Activated naive CD8-positive, alpha-beta T cell treated with anti-CD3 and anti-CD28 coated beads for 36 hours (primary cell): ENCODE measurements around the gene SLC4A2. TPM values are rescaled to one million over a fixed set of nuclear protein-coding genes. Genes with fewer than 3 reads are reported as not detected.

Experiments used
- DNase-seq: peaks from one replicate; pipeline ENCODE4 v3.0.0; 2021
- H3K27ac Mint-ChIP-seq: one replicate; pipeline ENCODE4 v1.8.0; 2022; ENCODE audit warnings: mild to moderate bottlenecking, moderate library complexity, mixed read lengths
- H3K27me3 Mint-ChIP-seq: one replicate; pipeline ENCODE4 v1.8.0; 2022; ENCODE audit warnings: mild to moderate bottlenecking, mixed read lengths
- H3K36me3 Mint-ChIP-seq: one replicate; pipeline ENCODE4 v1.8.0; 2021; ENCODE audit warnings: mild to moderate bottlenecking, mixed read lengths
- H3K4me1 Mint-ChIP-seq: one replicate; pipeline ENCODE4 v1.8.0; 2021; ENCODE audit warnings: mixed read lengths
- H3K4me3 Mint-ChIP-seq: one replicate; pipeline ENCODE4 v1.8.0; 2022; ENCODE audit warnings: mild to moderate bottlenecking, moderate library complexity, mixed read lengths
- H3K9me3 Mint-ChIP-seq: one replicate; pipeline ENCODE4 v1.8.0; 2022; ENCODE audit warnings: mixed read lengths
- total RNA-seq, 2 experiments: library from RNA; stranded (reverse); gene quantifications; one replicate each; pipeline ENCODE4 v1.2.3, GENCODE V29; 2021

Gene SLC4A2
- total RNA-seq, 2 experiments from 2014 or later = 66.5 to 69.1 TPM

- no peak for DNase-seq
- Mint-ChIP-seq H3K27me3 (no peaks in the 10 kb centered on the region), H3K9me3 (no peaks in the 10 kb centered on the region), H3K36me3 (peaks cover 10% of the 10 kb centered on the region), H3K4me1 (peaks cover 31% of the 10 kb centered on the region), H3K4me3 (peak overlapping the region; percentile 94), H3K27ac (no peak overlapping the region)
These were observed 2.1 kb downstream of the SLC4A2 start for GRCh38 chr7:151061213-151062110.

- no peaks in the 10 kb centered on the region for H3K27me3 Mint-ChIP-seq
- no peak for DNase-seq
- H3K4me1 Mint-ChIP-seq = peaks cover 26% of the 10 kb centered on the region
- no peaks in the 10 kb centered on the region for H3K9me3 Mint-ChIP-seq
- H3K36me3 Mint-ChIP-seq = peaks cover 10% of the 10 kb centered on the region
- H3K4me3 Mint-ChIP-seq = no peak overlapping the region
- no peak overlapping the region for H3K27ac Mint-ChIP-seq
These were observed 2.7 kb downstream of the SLC4A2 start for GRCh38 chr7:151062111-151062398.

DNA sequence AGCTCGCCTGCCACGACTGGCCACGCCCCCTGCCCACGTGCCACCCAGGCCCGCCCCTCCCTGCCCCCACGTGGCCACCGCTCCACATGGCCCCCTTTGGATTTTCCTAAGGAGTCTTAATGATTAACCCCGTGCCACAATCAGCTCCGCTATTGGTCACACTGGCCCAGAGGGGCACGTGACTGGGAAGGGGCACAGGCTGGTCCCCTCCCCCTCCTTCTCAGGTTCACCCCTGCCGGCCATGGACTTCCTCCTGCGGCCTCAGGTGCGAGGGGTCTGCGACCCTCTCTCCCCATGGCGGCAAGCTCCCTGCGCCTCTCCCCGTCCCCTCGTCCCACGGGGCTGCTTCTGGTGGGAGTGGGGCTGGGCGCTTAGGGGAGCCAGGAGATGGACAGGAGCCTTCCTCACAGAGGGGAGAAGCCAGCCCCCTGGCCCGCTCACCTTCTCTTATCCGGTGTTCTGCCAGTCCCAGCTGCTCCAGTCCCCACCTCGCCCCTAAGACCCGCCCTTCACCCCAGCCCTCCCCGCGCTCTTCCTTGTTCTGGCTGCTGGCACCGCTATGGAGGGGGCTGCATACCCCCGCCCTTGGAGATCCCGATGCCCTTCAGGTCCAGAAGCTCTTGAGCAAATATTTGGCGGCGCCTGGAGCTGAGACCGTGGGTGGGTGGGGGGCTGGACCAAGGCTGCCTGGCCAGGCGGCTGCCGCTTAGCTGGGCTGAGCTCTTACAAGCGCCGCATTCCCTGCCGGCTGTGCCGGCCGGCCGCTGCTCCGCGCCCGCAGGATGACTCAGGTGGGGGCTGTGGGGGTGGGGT, 3.2 kb downstream of the SLC4A2 start:
- no peak overlapping the region for H3K4me3 Mint-ChIP-seq
- H3K36me3 Mint-ChIP-seq = peaks cover 10% of the 10 kb centered on the region
- H3K9me3 Mint-ChIP-seq = no peaks in the 10 kb centered on the region
- no peak for DNase-seq
- no peaks in the 10 kb centered on the region for H3K27me3 Mint-ChIP-seq
- peaks cover 21% of the 10 kb centered on the region for H3K4me1 Mint-ChIP-seq
- no peak overlapping the region for H3K27ac Mint-ChIP-seq

DNA sequence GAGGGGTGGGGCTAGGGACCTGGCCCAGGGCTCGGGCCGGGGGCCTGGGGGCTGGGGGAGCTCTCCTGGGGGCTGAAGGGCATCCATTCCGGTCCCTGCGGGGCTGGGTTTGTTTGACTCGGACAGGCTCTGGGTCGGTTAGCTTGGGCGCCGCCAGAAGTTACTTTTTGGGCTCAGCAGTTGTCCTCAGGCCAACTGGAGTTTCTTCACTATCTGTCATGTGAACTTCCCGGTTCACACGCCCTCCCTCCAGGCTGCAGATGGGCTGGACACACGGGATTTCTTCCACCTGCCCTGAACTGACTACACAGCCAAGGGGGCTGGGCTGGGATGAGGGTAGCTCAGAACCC, 3.8 kb downstream of the SLC4A2 start:
- no peaks in the 10 kb centered on the region for H3K9me3 Mint-ChIP-seq
- H3K27me3 Mint-ChIP-seq = no peaks in the 10 kb centered on the region
- H3K27ac Mint-ChIP-seq = no peak overlapping the region
- DNase-seq = no peak
- peaks cover 10% of the 10 kb centered on the region for H3K36me3 Mint-ChIP-seq
- H3K4me1 Mint-ChIP-seq = peaks cover 21% of the 10 kb centered on the region
- H3K4me3 Mint-ChIP-seq = no peak overlapping the region

DNA sequence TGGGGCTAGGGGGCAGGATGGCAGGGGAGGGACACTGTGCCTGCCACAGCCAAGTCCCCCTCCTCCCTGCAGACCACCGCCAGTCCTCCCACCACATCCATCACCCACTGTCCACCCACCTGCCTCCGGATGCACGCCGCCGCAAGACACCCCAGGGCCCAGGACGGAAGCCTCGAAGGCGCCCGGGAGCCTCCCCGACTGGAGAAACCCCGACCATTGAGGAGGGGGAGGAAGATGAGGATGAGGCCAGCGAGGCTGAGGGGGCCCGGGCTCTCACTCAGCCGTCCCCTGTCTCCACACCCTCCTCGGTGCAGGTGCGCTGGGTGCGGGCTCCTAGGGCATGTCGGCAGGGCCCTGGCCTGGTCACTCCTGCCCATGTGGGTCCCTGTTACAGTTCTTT, 5.1 kb downstream of the SLC4A2 start:
- DNase-seq = no peak
- no peaks in the 10 kb centered on the region for H3K27me3 Mint-ChIP-seq
- peaks cover 12% of the 10 kb centered on the region for H3K4me1 Mint-ChIP-seq
- peaks cover 10% of the 10 kb centered on the region for H3K36me3 Mint-ChIP-seq
- no peak overlapping the region for H3K4me3 Mint-ChIP-seq
- H3K9me3 Mint-ChIP-seq = no peaks in the 10 kb centered on the region
- no peak overlapping the region for H3K27ac Mint-ChIP-seq

- Mint-ChIP-seq H3K4me3 (no peak overlapping the region), H3K27me3 (no peaks in the 10 kb centered on the region), H3K9me3 (no peaks in the 10 kb centered on the region), H3K4me1 (peaks cover 12% of the 10 kb centered on the region), H3K36me3 (peaks cover 10% of the 10 kb centered on the region), H3K27ac (no peak overlapping the region)
- DNase-seq = no peak
These were observed 5.6 kb downstream of the SLC4A2 start for GRCh38 chr7:151064993-151065392.

- Mint-ChIP-seq H3K4me3 (no peak overlapping the region), H3K27me3 (no peaks in the 10 kb centered on the region), H3K27ac (no peak overlapping the region), H3K36me3 (peaks cover 10% of the 10 kb centered on the region), H3K9me3 (no peaks in the 10 kb centered on the region), H3K4me1 (peaks cover 10% of the 10 kb centered on the region)
- DNase-seq = no peak
These were observed 6.1 kb downstream of the SLC4A2 start for GRCh38 chr7:151065516-151065915.

DNA sequence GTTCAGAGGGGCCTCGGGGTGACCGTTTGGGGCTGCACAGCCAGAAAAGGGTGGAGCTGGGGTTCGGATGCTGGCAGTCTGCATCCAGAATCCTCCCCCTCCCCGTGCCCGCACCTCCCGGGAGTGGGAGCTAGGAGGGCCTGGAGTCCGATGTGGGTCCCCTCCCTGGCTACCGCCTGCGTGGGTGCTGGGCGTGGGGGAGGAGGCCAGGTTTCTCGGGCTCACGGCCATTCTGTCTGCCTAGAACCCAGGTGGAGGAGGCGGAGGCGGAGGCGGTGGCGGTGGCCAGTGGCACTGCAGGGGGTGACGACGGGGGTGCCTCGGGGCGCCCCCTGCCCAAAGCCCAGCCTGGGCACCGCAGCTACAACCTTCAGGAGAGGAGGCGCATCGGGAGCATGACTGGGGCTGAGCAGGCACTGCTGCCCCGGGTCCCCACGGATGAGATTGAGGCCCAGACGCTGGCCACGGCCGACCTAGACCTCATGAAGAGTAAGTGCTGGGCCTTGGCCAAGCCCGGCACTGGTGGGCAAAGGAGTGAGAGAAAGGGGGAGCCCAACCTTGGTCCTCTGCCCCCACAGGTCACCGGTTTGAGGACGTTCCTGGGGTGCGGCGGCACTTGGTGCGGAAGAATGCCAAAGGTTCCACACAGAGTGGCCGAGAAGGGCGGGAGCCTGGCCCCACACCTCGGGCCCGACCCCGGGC, 7.0 kb downstream of the SLC4A2 start:
- no peak for DNase-seq
- H3K36me3 Mint-ChIP-seq = peaks cover 9% of the 10 kb centered on the region
- H3K9me3 Mint-ChIP-seq = no peaks in the 10 kb centered on the region
- H3K4me1 Mint-ChIP-seq = peaks cover 4% of the 10 kb centered on the region
- no peak overlapping the region for H3K27ac Mint-ChIP-seq
- no peaks in the 10 kb centered on the region for H3K27me3 Mint-ChIP-seq
- no peak overlapping the region for H3K4me3 Mint-ChIP-seq

- no peak for DNase-seq
- Mint-ChIP-seq H3K27ac (no peak overlapping the region), H3K27me3 (no peaks in the 10 kb centered on the region), H3K9me3 (no peaks in the 10 kb centered on the region), H3K4me1 (peaks cover 2% of the 10 kb centered on the region), H3K36me3 (peaks cover 8% of the 10 kb centered on the region), H3K4me3 (no peak overlapping the region)
These were observed 8.8 kb downstream of the SLC4A2 start for GRCh38 chr7:151068069-151068773.

DNA sequence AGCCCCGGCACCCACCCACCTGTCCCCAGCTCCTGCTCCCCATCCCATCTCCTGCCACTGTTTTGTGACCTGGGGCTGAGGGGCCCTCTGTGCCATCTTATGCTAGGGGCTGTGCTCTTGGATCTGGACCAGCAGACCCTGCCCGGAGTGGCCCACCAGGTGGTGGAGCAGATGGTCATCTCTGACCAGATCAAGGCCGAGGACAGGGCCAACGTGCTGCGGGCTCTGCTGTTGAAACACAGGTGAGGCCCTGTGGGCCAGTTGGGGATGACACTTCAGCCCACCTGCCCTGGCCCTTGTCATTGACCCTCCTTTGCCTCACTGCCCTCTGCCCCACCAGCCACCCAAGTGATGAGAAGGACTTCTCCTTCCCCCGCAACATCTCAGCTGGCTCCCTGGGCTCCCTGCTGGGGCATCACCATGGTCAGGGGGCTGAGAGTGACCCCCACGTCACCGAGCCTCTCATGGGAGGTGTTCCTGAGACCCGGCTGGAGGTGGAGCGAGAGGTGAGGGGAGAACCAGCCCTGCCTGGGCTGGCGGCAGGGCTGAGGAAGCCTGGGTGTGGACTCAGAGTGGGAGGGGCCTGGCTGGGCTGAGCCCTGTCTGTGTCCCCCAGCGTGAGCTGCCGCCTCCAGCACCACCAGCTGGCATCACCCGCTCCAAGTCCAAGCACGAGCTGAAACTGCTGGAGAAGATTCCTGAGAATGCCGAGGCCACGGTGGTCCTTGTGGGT, 10.6 kb downstream of the SLC4A2 start:
- Mint-ChIP-seq H3K27ac (no peak overlapping the region), H3K9me3 (no peaks in the 10 kb centered on the region)

DNA sequence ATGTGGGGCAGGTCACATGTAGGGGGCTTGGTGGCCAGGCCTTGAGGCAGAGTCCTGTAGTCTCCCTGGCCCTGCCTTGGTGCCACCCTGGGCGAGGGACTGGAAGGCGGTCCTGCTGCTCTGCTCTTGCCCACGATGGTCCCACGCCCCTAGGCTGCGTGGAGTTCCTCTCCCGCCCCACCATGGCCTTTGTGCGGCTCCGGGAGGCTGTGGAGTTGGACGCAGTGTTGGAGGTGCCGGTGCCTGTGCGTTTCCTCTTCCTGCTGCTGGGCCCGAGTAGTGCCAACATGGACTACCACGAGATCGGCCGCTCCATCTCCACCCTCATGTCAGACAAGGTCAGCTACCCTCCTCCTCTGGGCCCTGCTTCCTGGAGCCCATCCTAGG, 11.2 kb downstream of the SLC4A2 start:
- H3K4me1 Mint-ChIP-seq = no peaks in the 10 kb centered on the region
- no peak overlapping the region for H3K4me3 Mint-ChIP-seq
- H3K9me3 Mint-ChIP-seq = no peaks in the 10 kb centered on the region
- DNase-seq = no peak
- no peaks in the 10 kb centered on the region for H3K27me3 Mint-ChIP-seq
- H3K36me3 Mint-ChIP-seq = no peaks in the 10 kb centered on the region
- H3K27ac Mint-ChIP-seq = no peak overlapping the region

More for the DNA sequence above, 10.6 kb downstream of the SLC4A2 start:
- Mint-ChIP-seq H3K27me3 (no peaks in the 10 kb centered on the region), H3K4me1 (no peaks in the 10 kb centered on the region), H3K36me3 (no peaks in the 10 kb centered on the region), H3K4me3 (no peak overlapping the region)
- DNase-seq = no peak

- Mint-ChIP-seq H3K36me3 (peaks cover 4% of the 10 kb centered on the region), H3K27ac (no peak overlapping the region), H3K4me3 (no peak overlapping the region), H3K4me1 (no peaks in the 10 kb centered on the region), H3K9me3 (no peaks in the 10 kb centered on the region), H3K27me3 (no peaks in the 10 kb centered on the region)
- no peak for DNase-seq
These were observed 11.9 kb downstream of the SLC4A2 start for GRCh38 chr7:151071032-151071866.

GRCh38 chr7:151073990-151074389, 14.6 kb downstream of the SLC4A2 start:
- no peak overlapping the region for H3K4me3 Mint-ChIP-seq
- H3K36me3 Mint-ChIP-seq = peaks cover 9% of the 10 kb centered on the region
- H3K27ac Mint-ChIP-seq = no peak overlapping the region
- no peak for DNase-seq
- no peaks in the 10 kb centered on the region for H3K9me3 Mint-ChIP-seq
- no peaks in the 10 kb centered on the region for H3K27me3 Mint-ChIP-seq
- peaks cover 6% of the 10 kb centered on the region for H3K4me1 Mint-ChIP-seq
